ENCODE measurements around the gene RAE1. TPM values are rescaled to one million over a fixed set of nuclear protein-coding genes. Genes with fewer than 3 reads are reported as not detected.

Gene RAE1
- total RNA-seq, 6 donors from 2014 or later = 10.1 to 31.0 (median 17.9) TPM

DNA sequence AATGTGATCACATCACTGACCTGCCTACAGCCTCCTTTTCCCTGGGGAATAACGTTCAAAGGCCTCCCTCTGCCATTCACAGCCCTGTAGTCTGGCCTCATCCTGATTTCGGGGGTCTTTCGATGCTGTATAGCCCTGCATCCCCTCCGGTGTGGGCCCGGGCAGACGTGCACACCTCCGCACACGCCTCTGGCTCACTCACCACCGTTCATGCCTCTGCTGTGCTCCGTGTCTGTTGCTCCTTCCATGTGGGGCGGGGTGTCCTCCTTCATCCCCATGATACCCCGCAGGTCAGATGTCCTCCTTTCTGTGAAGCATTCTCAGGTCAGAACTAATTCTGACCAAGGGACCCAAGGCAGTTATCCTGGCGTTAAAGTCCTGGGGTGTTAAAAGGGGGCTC is 26.3 kb downstream of the RAE1 start:
- no peaks in the 10 kb centered on the region for H3K27me3 ChIP-seq
- peaks cover 24 to 86% (median 64%) of the 10 kb centered on the region in 4 donors for H3K36me3 ChIP-seq
- no peak for TF ChIP-seq POLR2AphosphoS5 (IDR thresholded peaks at IDR 0.05)
- TF ChIP-seq EP300 (IDR thresholded peaks at IDR 0.05) = no peak
- no peak for TF ChIP-seq POLR2A (IDR thresholded peaks at IDR 0.05)
- no peak for TF ChIP-seq CTCF (IDR thresholded peaks at IDR 0.05)
- DNase-seq (peak in 1 of 2 donors; percentile 40), ATAC-seq (ENCODE audit: low FRiP score in 2 of 2) (no peak)
- no peak overlapping the region for H3K4me3 ChIP-seq
- H3K4me1 ChIP-seq = peaks cover 2 to 11% (median 4%) of the 10 kb centered on the region in 4 donors
- H3K27ac ChIP-seq = no peak overlapping the region
- H3K9me3 ChIP-seq = no peaks in the 10 kb centered on the region
- 80 to 94% methylated on average over 13 of the region's 13 CpGs for WGBS, 2 donors

DNA sequence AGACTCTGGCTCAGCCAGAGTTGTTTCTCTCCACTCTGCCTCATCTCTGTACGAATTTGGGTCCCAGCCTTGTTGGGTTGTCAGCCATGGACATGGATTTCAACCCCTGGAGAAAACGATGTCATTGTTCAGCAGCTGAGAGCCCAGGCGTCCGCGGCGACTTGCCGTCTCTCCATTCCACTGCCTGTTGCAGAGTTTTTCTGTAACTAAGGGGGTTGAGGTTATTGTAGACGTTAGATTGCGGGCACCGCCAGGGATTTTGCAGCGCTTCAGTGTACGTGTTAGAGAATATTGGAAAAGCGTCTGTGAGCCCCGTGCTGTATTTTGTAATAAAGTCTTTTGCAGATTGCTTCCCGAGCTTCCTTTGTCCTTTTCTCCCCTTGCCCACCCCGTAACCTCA is 27.1 kb downstream of the RAE1 start:
- 91 to 94% methylated on average over 16 of the region's 16 CpGs for WGBS, 2 donors
- Histone ChIP-seq H3K9me3 (no peaks in the 10 kb centered on the region), H3K27me3 (no peaks in the 10 kb centered on the region), H3K4me3 (no peak overlapping the region), H3K4me1 (peaks cover 2 to 11% (median 4%) of the 10 kb centered on the region in 4 donors), H3K27ac (no peak overlapping the region), H3K36me3 (peaks cover 24 to 79% (median 57%) of the 10 kb centered on the region in 4 donors)
- DNase-seq = peak in 1 of 2 donors; percentile 47
- no peak for TF ChIP-seq POLR2A (IDR thresholded peaks at IDR 0.05)
- TF ChIP-seq CTCF (IDR thresholded peaks at IDR 0.05) = no peak
- no peak for TF ChIP-seq EP300 (IDR thresholded peaks at IDR 0.05)
- TF ChIP-seq POLR2AphosphoS5 (IDR thresholded peaks at IDR 0.05) = no peak
- no peak for ATAC-seq (ENCODE audit: low FRiP score in 2 of 2)

GRCh38 chr20:57378646-57379262 is 27.7 kb downstream of the RAE1 start:
- 85 to 89% methylated on average over 4 of the region's 4 CpGs for whole genome bisulfite sequencing, 2 donors
- Histone ChIP-seq H3K36me3 (peaks cover 22 to 72% (median 50%) of the 10 kb centered on the region in 4 donors), H3K4me3 (no peak overlapping the region), H3K4me1 (peaks cover 2 to 11% (median 4%) of the 10 kb centered on the region in 4 donors), H3K27me3 (no peaks in the 10 kb centered on the region), H3K9me3 (no peaks in the 10 kb centered on the region), H3K27ac (no peak overlapping the region)
- ATAC-seq (ENCODE audit: low FRiP score in 2 of 2) (no peak), DNase-seq (no peak)
- no peak for TF ChIP-seq EP300 (IDR thresholded peaks at IDR 0.05)
- no peak for TF ChIP-seq POLR2A (IDR thresholded peaks at IDR 0.05)
- no peak for TF ChIP-seq CTCF (IDR thresholded peaks at IDR 0.05)
- no peak for TF ChIP-seq POLR2AphosphoS5 (IDR thresholded peaks at IDR 0.05)

GRCh38 chr20:57379263-57379647 is 28.2 kb downstream of the RAE1 start:
- DNase-seq (no peak), ATAC-seq (ENCODE audit: low FRiP score in 2 of 2) (no peak)
- Histone ChIP-seq H3K4me1 (peaks cover 2 to 12% (median 4%) of the 10 kb centered on the region in 4 donors), H3K9me3 (no peaks in the 10 kb centered on the region), H3K27me3 (no peaks in the 10 kb centered on the region), H3K4me3 (no peak overlapping the region), H3K27ac (no peak overlapping the region), H3K36me3 (peaks cover 18 to 67% (median 46%) of the 10 kb centered on the region in 4 donors)
- TF ChIP-seq POLR2A (IDR thresholded peaks at IDR 0.05) (no peak), POLR2AphosphoS5 (IDR thresholded peaks at IDR 0.05) (no peak), EP300 (IDR thresholded peaks at IDR 0.05) (no peak), CTCF (IDR thresholded peaks at IDR 0.05) (no peak)
- WGBS, 2 donors = 80 to 87% methylated on average over 5 of the region's 5 CpGs
